T-helper 22 cell (primary cell): ENCODE data around the gene STK24.

Experiments used
- DNase-seq: peaks from one replicate; pipeline ENCODE4 v3.0.0-alpha.2; 2020; ENCODE audit warnings: low read depth

STK24 gene

DNA sequence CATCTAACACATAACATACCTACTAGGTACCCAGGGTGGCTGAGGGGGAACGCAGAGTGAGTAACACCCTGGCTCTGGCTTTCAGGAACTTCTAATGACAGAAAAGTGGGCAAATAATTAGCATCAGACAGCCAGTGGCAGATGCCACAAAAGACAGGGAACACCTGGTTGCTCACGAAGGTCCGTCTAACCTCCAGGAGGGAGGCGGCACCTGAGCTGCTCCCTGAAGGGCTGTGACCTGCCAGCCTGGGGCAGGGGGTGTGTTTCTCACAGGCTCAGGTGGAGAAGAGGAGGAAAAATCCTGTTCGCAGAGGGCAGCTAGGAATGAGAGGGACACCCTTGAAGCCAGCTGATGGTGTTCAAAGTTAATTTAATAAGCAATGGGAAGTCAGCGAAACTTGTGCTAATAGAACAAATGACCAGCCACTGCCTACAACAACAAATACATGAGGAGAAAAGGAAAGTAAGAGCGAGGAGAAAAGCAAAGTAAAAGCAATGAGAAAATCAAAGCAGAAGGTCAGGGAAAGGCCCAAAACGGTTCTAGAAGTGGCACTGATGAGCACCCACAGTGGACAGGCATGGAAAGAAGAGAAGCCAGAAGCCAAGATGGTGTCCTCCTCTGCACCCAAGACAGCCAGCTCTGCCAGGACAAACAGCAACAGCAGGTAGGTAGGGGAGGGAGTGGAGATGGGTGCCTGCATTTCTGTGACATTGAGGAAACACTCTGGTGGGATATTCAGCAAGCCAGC is 87.3 kb downstream of the STK24 start:
- no peak for DNase-seq

DNA sequence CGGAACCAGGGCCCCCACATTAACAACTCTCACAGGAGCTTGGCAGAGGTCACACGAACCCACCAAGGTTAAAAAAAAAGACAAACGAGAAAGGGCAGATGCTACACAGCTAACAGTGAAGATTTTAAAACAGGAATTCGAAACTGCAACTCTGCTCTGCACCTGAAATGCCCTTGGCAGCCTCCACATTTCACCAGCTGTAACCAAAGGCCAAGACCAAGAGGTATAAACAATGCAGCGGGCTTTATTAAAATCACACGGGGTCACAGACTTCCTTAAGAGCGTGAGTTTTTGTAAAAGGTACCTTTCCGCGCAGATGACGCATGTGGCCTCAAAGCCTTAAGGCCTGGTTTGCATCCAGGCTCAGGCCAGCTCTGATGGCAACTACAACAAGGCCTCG is 88.2 kb downstream of the STK24 start:
- DNase-seq = no peak

DNA sequence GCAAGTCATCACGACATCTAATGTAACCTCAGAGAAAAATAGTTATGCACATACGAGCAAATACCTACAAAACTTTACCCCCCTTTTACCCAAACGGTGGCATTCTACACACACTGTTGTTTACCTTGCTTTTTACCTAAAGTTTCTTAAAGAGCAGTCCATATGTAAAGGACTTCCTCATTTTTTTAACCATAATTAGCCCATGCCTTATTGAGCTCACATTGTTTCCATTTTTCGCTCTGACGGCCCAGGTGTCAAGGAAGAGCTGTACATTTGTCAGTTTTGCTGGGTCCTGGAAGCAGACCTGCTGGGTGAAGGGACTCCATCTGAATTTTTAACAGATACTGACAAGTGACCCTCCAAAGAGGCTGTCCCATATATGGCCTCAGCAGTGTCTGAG is 89.4 kb downstream of the STK24 start:
- DNase-seq = no peak

DNA sequence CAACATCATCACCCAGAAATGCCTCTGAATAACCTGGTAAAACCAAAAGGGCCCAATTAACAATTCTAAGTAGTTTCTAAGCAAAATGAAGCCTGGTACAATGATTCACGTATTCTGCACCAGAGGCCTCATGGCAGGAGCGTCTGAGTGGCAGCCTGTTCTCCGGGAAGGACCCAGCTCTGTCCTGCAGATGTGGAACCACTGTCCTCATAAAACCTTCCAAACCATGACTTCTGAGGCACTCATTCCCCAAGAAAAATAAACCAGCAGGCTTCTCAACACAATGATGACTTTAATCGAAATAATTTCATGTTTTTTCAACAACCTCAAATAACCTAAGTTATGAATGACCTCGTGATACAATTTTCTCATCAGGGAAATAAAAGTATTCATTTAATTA is 89.9 kb downstream of the STK24 start:
- DNase-seq = no peak

DNA sequence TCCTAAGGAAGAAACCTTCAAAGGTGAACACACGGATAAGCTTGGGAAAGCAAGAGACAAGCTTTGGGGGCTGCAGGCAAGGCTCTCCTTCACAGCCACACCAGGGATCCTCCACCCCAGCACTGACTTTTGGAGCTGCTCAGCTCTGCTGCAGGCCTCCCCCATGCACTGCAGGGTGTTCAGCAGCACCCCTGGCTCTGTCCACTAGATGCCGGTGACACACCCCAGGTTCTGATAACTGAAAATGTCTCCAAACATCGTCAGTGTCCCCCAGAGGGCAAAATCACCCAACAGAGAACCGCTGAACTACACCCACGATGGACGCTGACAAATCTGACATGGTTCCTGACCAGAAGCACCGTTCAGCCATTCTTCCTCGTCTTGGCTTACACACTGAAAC is 90.5 kb downstream of the STK24 start:
- DNase-seq = no peak

DNA sequence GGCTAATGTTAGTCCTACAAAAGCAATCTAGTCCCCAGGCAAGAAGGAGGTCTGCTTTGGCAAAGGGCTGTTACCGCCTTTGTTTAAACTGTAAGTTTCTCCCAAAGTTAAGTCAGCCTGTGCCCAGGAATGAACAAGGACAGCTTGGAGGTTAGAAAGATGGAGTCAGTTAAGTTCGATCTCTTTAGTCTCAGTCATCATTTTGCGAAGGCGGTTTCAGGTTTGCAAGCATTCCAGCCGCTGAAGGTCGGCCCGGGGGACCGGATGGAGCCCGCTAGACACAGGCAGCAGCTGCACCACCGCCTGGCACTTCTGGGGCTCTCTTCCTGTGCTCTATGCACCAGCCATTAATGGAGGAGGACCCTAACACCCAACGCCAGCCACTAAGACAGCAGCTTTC is 91.3 kb downstream of the STK24 start:
- DNase-seq = no peak

DNA sequence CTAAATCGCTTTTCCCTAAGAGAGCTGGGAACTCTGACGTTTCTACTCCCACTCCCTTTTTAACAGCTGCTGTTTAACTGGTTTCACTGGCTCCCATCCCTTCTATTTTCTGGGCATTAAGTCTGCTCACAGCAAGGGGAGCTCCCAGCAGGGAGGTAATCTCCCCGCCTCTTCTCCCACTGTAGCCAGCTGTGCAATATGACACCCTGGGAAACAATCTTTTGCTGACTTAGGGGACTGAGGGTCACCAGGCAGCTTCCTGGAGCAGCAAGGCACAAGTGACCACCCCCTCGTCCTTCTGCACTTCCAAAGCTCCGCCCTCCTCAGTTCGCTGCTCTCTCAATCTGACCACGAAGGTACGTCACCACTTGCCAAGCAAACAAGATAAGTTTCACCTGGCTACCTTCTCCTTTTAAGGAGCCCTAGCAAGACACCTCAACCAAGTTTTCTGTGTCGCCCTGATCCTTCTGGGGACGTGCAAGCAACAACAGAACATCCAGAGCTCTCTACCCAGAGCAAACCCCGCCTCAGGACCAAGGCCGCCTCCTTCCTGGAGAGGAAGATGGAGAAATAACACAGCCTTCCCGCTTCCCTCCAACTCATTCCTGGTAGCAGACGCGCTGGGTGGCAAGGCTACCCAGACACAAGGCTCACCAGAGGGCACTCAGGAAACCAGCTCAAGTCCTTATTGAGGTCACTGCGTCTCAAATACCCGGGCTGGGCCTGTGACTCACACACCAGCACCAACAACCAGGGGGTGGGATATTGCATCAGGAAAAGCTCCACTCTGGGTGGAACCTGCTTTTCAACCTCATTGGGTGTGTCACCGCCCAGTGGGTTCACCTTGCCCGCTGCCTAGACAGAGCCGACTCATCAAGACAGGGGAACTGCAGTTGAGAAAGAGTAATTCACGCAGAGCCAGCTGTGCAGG is 92.4 kb downstream of the STK24 start:
- DNase-seq = peak; percentile 82

DNA sequence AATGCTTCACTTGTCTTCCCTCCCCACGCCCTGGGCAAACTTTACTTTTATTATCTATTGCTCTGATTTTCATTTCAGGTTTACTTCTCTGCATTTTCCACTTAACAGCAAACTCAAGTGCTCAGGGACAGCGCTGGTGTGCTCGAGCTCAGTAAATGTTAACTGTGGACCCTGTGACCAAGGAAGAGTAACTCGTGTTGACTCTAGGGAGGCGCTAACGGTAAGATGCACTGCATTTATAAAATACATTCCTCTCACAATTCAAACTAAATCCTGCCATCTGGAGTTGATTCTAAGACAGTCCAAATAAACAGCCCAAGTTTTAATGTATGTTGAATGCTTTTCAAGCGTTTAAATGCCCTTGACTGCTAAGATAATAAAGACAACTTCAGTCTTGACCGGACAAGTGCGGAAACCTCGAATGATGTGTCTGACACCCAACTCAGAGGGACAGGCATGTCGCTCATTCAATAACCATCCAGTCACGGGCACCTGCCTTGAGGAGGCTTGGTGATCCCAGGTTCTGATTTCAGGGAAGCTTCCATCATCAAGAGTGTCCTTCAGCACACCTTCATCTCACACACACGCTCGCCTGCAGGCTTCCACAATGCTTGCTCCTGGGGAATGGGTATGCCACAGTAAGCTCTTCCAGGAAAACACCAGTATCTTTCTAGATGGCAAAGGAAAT is 93.2 kb downstream of the STK24 start:
- DNase-seq = no peak

DNA sequence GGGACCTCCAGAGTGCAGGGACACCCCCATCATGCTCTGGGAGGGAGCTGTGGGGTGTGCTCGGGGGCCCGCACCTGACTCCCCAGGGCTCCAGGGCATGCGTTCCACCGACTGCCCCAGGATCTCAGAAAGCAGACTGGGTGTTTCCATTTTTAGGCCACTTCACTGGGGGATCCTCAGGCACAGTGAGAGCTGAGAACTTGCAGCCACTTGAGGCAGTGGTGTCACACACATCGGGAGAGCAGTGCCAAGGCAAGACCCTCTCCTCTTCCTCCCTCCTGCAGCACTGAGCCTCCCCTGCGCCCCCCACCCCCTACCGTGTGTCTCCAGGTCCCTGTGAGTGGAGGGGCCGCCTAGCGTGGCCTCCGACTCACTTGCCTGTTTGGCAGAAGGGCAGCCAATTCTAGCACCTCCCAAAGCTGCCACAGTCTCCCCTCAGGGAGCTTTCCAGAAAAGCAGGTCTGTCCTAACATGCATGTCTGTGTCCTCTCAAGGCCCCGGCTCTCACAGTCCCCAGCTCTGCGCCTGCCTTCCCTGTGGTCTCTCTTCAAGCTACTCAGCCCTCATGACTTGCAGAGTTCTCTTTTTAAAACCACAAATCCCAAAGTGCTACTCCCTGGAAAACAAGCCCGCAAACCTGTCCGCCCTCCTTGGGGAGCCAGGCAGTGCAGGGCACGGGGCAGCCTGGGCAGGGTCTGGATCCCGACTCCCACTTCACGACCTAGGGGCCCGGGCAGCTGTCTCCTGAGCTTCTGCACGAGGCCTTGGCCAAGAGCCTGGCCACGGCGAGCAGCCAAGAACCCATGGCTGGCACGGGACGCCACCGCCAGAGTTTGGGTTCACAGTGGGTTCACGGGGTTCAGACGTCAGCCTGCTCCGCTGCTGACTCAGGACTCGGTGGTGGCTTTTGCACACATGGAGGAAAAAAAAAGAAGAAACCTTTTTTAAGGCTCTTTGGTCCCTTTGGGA is 94.1 kb downstream of the STK24 start:
- DNase-seq = no peak

DNA sequence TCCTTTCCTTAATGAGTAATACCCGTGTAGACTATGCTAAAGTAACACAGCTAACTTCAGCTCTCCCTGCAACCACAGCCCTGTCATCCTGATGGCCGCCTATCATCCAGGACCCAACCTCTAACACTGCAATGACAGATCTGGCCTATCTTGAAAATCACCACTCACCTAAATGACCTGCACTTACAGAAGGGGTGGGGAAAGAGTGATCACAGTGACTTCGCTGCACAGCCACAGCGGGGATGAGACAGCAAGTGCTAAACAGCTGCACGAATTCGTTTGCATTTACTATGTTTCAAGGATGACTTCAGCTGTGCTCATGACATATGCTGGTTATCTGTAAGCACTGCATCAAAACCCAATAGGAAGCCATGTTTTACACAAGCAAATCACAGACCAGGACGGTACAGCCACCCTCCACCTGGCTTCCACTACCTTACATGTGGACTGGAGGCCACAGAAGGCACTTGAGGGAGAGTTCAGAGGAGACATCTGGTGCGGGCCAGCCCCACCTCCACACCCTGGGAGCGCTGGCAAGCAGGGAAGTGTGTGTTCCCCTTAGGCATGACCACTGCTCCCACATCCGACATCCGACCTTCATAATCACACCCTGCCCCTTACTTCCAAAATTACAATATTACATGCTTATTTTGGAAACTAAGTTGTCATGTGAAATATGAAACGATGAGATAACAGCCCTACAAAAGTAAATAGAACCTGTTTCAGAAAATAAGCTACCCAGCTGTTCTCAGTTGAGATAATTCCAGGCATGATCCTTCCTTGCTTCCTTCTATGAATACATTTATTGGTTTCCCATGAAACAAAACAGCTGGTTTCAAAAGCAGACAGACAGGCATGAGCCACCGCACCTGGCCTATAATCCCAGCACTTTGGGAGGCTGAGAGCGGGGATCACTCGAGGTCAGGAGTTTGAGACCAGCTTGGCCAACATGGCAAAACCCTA is 95.7 kb downstream of the STK24 start:
- peak; percentile 27 for DNase-seq

DNA sequence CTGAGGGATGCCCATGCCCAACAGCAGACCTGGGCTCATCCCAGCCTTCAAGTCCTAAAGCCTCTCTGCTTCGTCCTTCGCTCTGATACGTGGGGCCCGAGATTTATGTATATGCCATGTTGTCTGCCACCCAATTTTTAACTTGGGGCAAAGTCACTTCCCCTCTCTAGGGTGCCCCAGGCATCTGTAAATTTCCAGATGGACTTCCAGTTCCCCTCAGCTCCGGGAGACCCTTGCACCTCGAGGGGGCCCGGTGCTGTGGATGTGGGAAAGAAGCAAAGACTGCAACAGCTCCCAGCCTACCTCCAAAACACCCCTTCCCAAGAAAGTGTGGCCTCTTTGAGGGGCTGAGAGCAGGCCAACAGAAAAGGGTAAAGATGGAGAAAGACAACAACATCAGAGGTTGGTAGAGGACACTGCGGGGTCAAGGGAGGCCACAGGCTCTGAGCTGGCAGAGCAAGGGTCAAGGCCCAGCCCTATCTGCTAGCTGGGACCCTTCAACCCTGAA is 97.4 kb downstream of the STK24 start:
- DNase-seq = no peak

DNA sequence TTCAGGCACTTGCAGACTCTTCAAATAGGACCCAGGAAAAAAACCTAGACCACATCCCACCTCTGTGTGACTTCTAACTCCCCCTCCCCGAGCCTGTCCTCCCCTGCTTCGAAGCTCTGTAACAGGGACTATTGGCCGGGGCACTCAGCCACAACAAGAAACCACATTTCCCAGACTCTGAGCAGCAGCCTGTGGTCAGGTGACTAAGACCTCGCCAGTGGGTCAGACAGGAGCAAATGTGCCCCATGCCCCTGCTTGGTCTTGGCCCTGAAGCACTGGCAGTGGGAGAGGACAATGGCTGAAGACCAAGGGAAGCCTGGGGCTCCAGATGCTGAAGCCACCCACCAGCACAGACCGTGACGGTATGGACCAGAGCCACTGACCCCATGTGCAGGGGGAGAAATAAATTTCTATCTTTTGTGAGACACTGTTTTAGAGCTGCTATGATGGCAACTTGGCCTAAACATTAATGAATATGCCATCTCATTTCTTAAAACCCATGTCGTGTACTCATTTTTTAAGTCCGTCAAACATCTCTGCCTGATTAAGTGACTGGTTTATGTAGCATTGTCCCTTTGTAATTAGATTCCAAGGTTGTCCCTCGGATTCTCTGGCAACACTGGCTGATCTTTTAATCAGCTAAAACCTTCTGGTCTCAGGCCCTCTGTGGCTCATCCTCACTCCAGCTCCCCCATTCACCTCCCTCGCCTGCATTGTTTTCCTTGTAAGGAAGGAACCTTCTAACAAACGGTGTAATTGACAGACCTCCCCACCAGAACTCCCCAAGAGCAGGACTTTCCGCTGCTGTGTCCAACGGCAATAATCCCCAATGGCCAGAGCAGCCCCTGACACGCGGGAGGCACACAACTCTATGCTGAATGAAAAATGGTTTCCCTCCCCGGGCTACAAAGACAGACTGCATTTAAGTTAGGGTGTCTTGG is 98.4 kb downstream of the STK24 start:
- peak; percentile 14 for DNase-seq

DNA sequence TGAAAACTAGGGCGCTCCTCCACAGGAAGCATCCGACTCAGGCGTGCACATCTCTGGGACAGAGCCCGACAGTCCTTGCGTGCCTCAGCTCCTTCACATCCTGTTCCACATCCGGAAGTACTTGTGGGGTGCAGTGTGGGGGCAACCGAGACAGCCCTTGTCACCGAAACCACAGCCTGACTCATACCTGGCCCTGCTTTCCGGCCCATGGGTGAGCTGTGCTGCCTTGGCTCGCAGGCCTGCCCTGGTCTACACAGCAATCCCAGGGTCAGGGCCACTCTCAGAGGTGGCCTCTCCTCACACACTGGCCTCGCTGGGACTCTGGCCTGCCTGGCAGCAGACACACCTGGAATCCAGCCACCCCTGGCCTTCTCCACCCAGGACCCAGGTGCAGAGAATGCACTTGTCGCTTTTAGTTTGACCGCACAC is 100.4 kb downstream of the STK24 start:
- peak; percentile 89 for DNase-seq

DNA sequence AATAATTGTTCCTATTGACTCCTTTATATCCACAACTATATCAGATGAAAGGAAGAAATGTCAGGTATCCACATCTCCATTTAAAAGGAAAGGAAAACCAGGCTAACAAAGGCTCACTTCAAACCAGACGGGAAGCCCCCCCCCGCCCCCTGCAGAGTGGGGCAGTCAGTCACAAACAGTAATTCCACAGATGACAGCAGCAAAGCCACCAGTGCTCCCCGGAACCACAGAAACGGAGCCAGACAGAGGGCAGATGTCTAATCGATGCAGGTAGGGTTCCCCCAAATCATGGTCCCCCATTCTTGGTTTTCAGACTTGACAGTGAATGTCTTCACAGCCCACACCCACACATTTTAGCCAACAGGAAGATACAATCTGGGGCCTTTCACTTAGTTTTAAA is 100.8 kb downstream of the STK24 start:
- peak; percentile 72 for DNase-seq

DNA sequence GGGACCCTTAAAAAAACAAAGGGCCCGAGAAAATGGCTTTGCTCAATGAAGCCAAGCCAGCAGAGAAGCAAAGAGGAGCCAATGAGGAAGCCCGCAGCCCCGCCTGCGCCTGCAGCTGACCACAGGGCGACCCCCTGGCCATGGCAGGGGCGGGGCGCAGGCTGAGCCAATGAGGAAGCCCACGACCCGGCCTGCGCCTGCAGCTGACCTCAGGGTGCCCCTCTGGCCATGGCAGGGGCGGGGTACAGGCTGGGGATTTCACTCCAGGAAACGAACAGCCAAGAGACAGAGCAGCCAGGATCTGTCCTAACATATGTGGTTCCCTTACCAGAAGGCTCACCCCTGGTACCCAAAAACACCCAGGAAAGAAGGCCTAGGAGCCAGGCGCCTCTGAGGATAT is 101.4 kb downstream of the STK24 start:
- DNase-seq = no peak

DNA sequence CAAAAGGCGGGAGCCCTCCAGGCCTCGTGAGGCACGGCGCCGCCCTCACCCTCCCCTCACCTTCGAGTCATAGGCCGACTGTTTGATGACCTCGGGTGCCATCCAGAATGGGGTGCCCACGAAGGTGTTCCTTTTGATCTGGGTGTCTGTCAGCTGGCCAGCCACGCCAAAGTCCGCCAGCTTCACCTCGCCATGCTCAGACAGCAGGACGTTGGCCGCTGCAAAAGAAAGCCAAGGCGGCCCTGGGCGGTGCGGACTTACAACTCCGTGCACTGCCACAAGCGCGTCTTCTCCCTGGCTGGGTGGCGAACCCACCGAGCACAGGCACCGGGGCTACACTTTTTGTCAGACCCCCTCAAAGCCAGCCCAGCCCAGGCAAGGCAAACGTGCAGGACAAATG is 102.1 kb downstream of the STK24 start:
- DNase-seq = no peak

DNA sequence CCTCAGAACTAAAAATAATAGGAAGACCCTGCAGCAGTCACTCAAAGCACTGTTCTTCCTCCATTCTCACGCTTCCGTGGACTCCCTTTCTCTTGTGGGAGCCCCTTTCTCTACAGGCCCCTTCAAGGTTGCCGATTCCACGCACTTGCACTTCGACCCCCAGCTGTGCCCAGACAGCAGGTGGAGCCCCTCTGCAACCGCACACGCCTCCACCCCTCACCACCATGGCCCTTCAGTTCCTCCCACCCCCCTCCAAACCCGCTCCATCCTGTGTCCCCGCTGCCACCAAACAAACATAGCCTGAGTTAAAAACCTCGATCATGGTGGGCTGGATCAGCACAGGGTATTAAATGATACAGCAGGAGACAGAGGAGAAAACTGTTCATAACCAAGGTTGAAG is 102.6 kb downstream of the STK24 start:
- DNase-seq = no peak

DNA sequence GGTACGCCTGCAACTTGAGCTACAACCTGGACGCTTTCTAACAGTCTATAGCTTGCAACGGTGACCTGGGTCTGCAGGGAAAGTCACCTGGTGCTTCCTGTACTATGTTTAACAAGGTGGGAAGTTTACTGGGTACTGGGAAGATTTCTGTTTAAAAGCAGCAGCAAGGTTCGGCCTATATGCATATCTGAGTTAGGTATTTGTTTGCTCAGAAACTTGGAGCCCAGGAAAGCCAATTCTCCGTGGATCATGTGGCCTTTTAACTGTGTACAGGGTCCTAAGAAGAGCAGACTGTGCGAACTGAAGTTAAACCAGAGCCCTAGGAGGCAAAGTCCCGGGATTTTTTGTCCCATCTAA is 103.1 kb downstream of the STK24 start:
- no peak for DNase-seq

DNA sequence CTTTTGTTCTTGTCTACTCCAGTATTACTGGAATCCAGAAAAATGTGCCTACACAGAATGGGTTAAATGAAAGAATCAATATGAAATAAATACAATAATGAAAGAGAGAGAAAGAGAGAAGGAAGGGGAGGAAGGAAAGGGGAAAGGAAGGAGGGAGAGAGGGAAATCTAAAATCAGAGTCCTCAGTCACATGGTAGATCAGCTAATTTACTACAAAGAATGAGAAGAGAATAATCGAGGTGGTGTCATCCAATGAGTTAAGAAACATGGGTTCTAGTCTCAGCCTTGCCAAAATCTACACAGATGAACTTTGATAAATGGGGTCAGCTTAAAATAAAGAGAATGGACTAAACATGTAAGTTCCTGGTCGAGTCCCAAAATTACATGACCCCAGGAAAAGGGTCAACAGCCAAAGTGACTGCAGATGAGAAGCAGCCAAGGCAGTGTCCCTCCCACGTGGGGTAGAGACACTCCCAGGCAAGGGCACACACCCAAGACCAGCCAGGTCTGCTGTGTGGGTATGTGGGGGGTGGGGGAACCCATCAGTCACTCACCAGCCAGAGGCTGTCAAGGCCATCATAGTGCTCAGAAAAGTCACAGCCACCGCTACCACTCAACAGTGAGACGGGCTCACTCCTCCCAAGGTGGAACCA is 103.6 kb downstream of the STK24 start:
- DNase-seq = no peak
